Measurements from ENCODE around the gene MAFB. TPM values are rescaled to one million over a fixed set of nuclear protein-coding genes. Genes with fewer than 3 reads are reported as not detected.

The MAFB gene
- total RNA-seq, 1 experiment from 2014 or later: 15.9 TPM

GRCh38 chr20:40664891-40665290, 24.1 kb downstream of the MAFB start:
- Mint-ChIP-seq H3K4me3 (ENCODE audit: unreplicated experiment) (no peak overlapping the region), H3K36me3 (ENCODE audit: insufficient read depth, unreplicated experiment) (no peaks in the 10 kb centered on the region), H3K9me3 (ENCODE audit: unreplicated experiment) (no peaks in the 10 kb centered on the region), H3K27ac (ENCODE audit: low read depth, unreplicated experiment) (no peak overlapping the region), H3K27me3 (ENCODE audit: insufficient read depth, unreplicated experiment) (no peaks in the 10 kb centered on the region), H3K4me1 (ENCODE audit: insufficient read depth, unreplicated experiment) (peaks cover 4% of the 10 kb centered on the region)
- intact Hi-C loops (cut with micrococcal nuclease): no loop called here
- BruUV-seq (replicated peaks): no TSS peak
- DNase-seq (ENCODE audit: unreplicated experiment): no peak
- TF ChIP-seq CTCF (IDR thresholded peaks at IDR 0.05; ENCODE audit: unreplicated experiment): no peak
- CTCF ChIA-PET: interaction anchor here (0.6 to 1.1 kb wide), 3 partner anchors 10 to 300 kb away, joined by 3 to 5 read pairs (median 3); no protein-coding TSS in a partner anchor
- POLR2A ChIA-PET: interaction anchor here (0.7 to 3.3 kb wide), 2 partner anchors 10 to 131 kb away, joined by 3 to 14 read pairs; no protein-coding TSS in a partner anchor

GRCh38 chr20:40663991-40664880, 24.8 kb downstream of the MAFB start:
- Mint-ChIP-seq H3K9me3 (ENCODE audit: unreplicated experiment) (no peaks in the 10 kb centered on the region), H3K36me3 (ENCODE audit: insufficient read depth, unreplicated experiment) (no peaks in the 10 kb centered on the region), H3K4me1 (ENCODE audit: insufficient read depth, unreplicated experiment) (no peaks in the 10 kb centered on the region), H3K27ac (ENCODE audit: low read depth, unreplicated experiment) (no peak overlapping the region), H3K27me3 (ENCODE audit: insufficient read depth, unreplicated experiment) (no peaks in the 10 kb centered on the region), H3K4me3 (ENCODE audit: unreplicated experiment) (no peak overlapping the region)
- intact Hi-C loops (cut with micrococcal nuclease): no loop called here
- TF ChIP-seq CTCF (IDR thresholded peaks at IDR 0.05; ENCODE audit: unreplicated experiment): no peak
- DNase-seq (ENCODE audit: unreplicated experiment): no peak
- ChIA-PET CTCF (interaction anchor here (0.5 kb wide), 1 partner anchor 229 kb away, joined by 4 read pairs; no protein-coding TSS in a partner anchor), POLR2A (interaction anchor here (0.7 to 3.3 kb wide), 3 partner anchors 9 to 130 kb away, joined by 3 to 14 read pairs (median 3); no protein-coding TSS in a partner anchor)
- no TSS peak for BruUV-seq (replicated peaks)

- ChIA-PET CTCF (interaction anchor here (0.5 kb wide), 1 partner anchor 228 kb away, joined by 4 read pairs; no protein-coding TSS in a partner anchor), POLR2A (interaction anchor here (1.4 kb wide), 1 partner anchor 23 kb away, joined by 3 read pairs; no protein-coding TSS in a partner anchor)
- H3K4me1 Mint-ChIP-seq (ENCODE audit: insufficient read depth, unreplicated experiment): no peaks in the 10 kb centered on the region
- intact Hi-C loops (cut with micrococcal nuclease): no loop called here
- no peak for DNase-seq (ENCODE audit: unreplicated experiment)
- no peaks in the 10 kb centered on the region for H3K36me3 Mint-ChIP-seq (ENCODE audit: insufficient read depth, unreplicated experiment)
- H3K27me3 Mint-ChIP-seq (ENCODE audit: insufficient read depth, unreplicated experiment): no peaks in the 10 kb centered on the region
- H3K9me3 Mint-ChIP-seq (ENCODE audit: unreplicated experiment): no peaks in the 10 kb centered on the region
- no TSS peak for BruUV-seq (replicated peaks)
- no peak overlapping the region for H3K27ac Mint-ChIP-seq (ENCODE audit: low read depth, unreplicated experiment)
- TF ChIP-seq CTCF (IDR thresholded peaks at IDR 0.05; ENCODE audit: unreplicated experiment): no peak
- no peak overlapping the region for H3K4me3 Mint-ChIP-seq (ENCODE audit: unreplicated experiment)
These were observed 25.7 kb downstream of the MAFB start for GRCh38 chr20:40663304-40663790.

GRCh38 chr20:40659567-40659966, 29.5 kb downstream of the MAFB start:
- Mint-ChIP-seq H3K4me3 (ENCODE audit: unreplicated experiment) (no peak overlapping the region), H3K9me3 (ENCODE audit: unreplicated experiment) (no peaks in the 10 kb centered on the region), H3K27me3 (ENCODE audit: insufficient read depth, unreplicated experiment) (no peaks in the 10 kb centered on the region), H3K27ac (ENCODE audit: low read depth, unreplicated experiment) (no peak overlapping the region), H3K4me1 (ENCODE audit: insufficient read depth, unreplicated experiment) (peaks cover 12% of the 10 kb centered on the region), H3K36me3 (ENCODE audit: insufficient read depth, unreplicated experiment) (no peaks in the 10 kb centered on the region)
- TF ChIP-seq CTCF (IDR thresholded peaks at IDR 0.05; ENCODE audit: unreplicated experiment): no peak
- no TSS peak for BruUV-seq (replicated peaks)
- CTCF ChIA-PET: interaction anchor here (1.0 to 2.9 kb wide), 4 partner anchors 8 to 381 kb away, joined by 4 to 12 read pairs (median 7); no protein-coding TSS in a partner anchor
- intact Hi-C loops (cut with micrococcal nuclease): no loop called here
- POLR2A ChIA-PET: interaction anchor here (0.7 to 1.4 kb wide), 5 partner anchors 10 to 95 kb away, joined by 3 to 5 read pairs (median 3); partner anchors contain the start of gene MAFB
- no peak for DNase-seq (ENCODE audit: unreplicated experiment)
